HCT116 (cell line): ENCODE results near the gene TSC22D3. TPM values are rescaled to one million over a fixed set of nuclear protein-coding genes. Genes with fewer than 3 reads are reported as not detected.

Experiments used
- ATAC-seq: fragments of 200-7000 bp; cut with Tn5 transposase; 2 replicates; pipeline ENCODE4 v1.9.1; 2020; ENCODE audit warnings: mild to moderate bottlenecking, moderate library complexity
- BruUV-seq: library from RNA; stranded (reverse); fragments of 400-500 nt; replicated peaks from 2 replicates; lab custom pipeline; 2021; lab: Mats Ljungman, UMichigan
- CTCF ChIA-PET: fragments of 300-600 bp; sonication (Branson Sonifier 250); formaldehyde crosslinking; loops from one replicate; lab custom pipeline; 2021; ENCODE audit warnings: antibody characterized with exemption; lab: Charles Lee
- POLR2A ChIA-PET: fragments of 300-600, 350-600 bp; sonication (Branson Sonifier 250); formaldehyde crosslinking; loops from one replicate; lab custom pipeline; 2021; ENCODE audit warnings: antibody characterized with exemption; lab: Charles Lee
- RAD21 ChIA-PET, 2 experiments: fragments of 300-600 bp; sonication (Branson Sonifier 250); formaldehyde crosslinking; loops; one replicate each; lab custom pipeline; 2023; ENCODE audit warnings: low total read pairs in 2 of 2; ENCODE audit not compliant: uncharacterized antibody in 2 of 2, unreplicated experiment in 2 of 2, low non-redundant PET in 1 of 2; lab: Charles Lee
- DNase-seq: peaks from one replicate; pipeline ENCODE4 v3.0.0-alpha.2; 2010; ENCODE audit warnings: low read depth, low spot score
- H2AFZ ChIP-seq: fragments of 200-600 bp; shearing (Covaris generic), sonication (generic); 2 replicates; pipeline ENCODE4 v1.6.1; 2017; ENCODE audit warnings: low read depth, mixed run types, mixed read lengths, antibody characterized with exemption, low read length; ENCODE audit not compliant: poor library complexity, severe bottlenecking
- H3K27ac ChIP-seq: 2 replicates; pipeline ENCODE4 v1.5.1; 2012; ENCODE audit warnings: low read depth, low read length
- H3K27me3 ChIP-seq: fragments of 200-600 bp; sonication (generic); 2 replicates; pipeline ENCODE4 v1.6.1; 2016; ENCODE audit warnings: mixed run types, low read length, mixed read lengths; ENCODE audit not compliant: insufficient read depth
- H3K36me3 ChIP-seq, 2 experiments: fragments of 200-500 bp in 1 of 2; fragments of 200-600 bp in 1 of 2; sonication (Bioruptor generic) in 1 of 2; sonication (generic) in 1 of 2; 2 replicates each; pipeline versions ENCODE4 v1.5.1 to v1.6.1; 2014 to 2016; ENCODE audit warnings: low read length in 2 of 2, inconsistent platforms in 1 of 2, mixed read lengths in 1 of 2, mixed run types in 1 of 2; ENCODE audit not compliant: insufficient read depth in 2 of 2, control insufficient read depth in 1 of 2
- H3K4me1 ChIP-seq, 2 experiments: fragments of 200-600 bp in 1 of 2; sonication (generic) in 1 of 2; 2 replicates each; pipeline versions ENCODE4 v1.5.1 to v1.6.1; 2012 to 2017; ENCODE audit warnings: low read length in 2 of 2, inconsistent platforms in 1 of 2, mild to moderate bottlenecking in 1 of 2, mixed read lengths in 1 of 2, mixed run types in 1 of 2, moderate library complexity in 1 of 2; ENCODE audit not compliant: insufficient read depth in 2 of 2, control insufficient read depth in 1 of 2
- H3K4me2 ChIP-seq: fragments of 200-600 bp; sonication (generic); 2 replicates; pipeline ENCODE4 v1.6.1; 2017; ENCODE audit warnings: mixed run types, low read length, mixed read lengths
- H3K4me3 ChIP-seq, 2 experiments: fragments of 200-600 bp in 1 of 2; sonication (generic) in 1 of 2; replicated peaks in 1 of 2; 2 replicates each; pipeline ENCODE4 v1.5.1; 2011 to 2016; ENCODE audit warnings: low read length in 2 of 2, control low read depth in 1 of 2, low read depth in 1 of 2, mild to moderate bottlenecking in 1 of 2, mixed read lengths in 1 of 2, mixed run types in 1 of 2
- H3K79me2 ChIP-seq: fragments of 200-600 bp; sonication (generic); 2 replicates; pipeline ENCODE4 v1.6.1; 2017; ENCODE audit warnings: mild to moderate bottlenecking, mixed run types, low read length, moderate library complexity, mixed read lengths; ENCODE audit not compliant: insufficient read depth
- H3K9ac ChIP-seq: fragments of 200-600 bp; sonication (generic); 2 replicates; pipeline ENCODE4 v1.6.1; 2016; ENCODE audit warnings: low read length, mixed read lengths
- H3K9me2 ChIP-seq: fragments of 200-600 bp; sonication (generic), shearing (Covaris generic); 2 replicates; pipeline ENCODE4 v1.6.1; 2017; ENCODE audit warnings: mixed run types, mild to moderate bottlenecking, moderate library complexity; ENCODE audit not compliant: insufficient read depth
- H3K9me3 ChIP-seq, 2 experiments: fragments of 200-500 bp in 1 of 2; fragments of 200-600 bp in 1 of 2; sonication (Bioruptor generic) in 1 of 2; sonication (generic) in 1 of 2; 2 replicates each; pipeline ENCODE4 v1.6.1; 2014 to 2017; ENCODE audit warnings: low read length in 2 of 2, mixed read lengths in 2 of 2, inconsistent platforms in 1 of 2, low read depth in 1 of 2, mild to moderate bottlenecking in 1 of 2, mixed run types in 1 of 2, moderate library complexity in 1 of 2; ENCODE audit not compliant: control insufficient read depth in 1 of 2, insufficient read depth in 1 of 2
- H4K20me1 ChIP-seq: fragments of 200-600 bp; sonication (generic), shearing (Covaris generic); 2 replicates; pipeline ENCODE4 v1.6.1; 2017; ENCODE audit warnings: mixed run types, mild to moderate bottlenecking, moderate library complexity; ENCODE audit not compliant: insufficient read depth
- ELF1 ChIP-seq: IDR thresholded peaks from 2 replicates; pipeline ENCODE4 v1.6.1; 2012; ENCODE audit warnings: low read depth, borderline replicate concordance
- FOSL1 ChIP-seq: IDR thresholded peaks from 2 replicates; pipeline ENCODE4 v1.6.1; 2012; ENCODE audit warnings: low read depth
- POLR2AphosphoS5 ChIP-seq: IDR thresholded peaks from 2 replicates; pipeline ENCODE4 v1.6.1; 2011; ENCODE audit warnings: mild to moderate bottlenecking, low read depth, low read length, moderate library complexity
- YY1 ChIP-seq: IDR thresholded peaks from 2 replicates; pipeline ENCODE4 v1.6.1; 2011; ENCODE audit warnings: low read length, low read depth, moderate library complexity, mild to moderate bottlenecking; ENCODE audit not compliant: insufficient replicate concordance; ENCODE audit errors: extremely low read depth
- ZBTB33 ChIP-seq: IDR thresholded peaks from 2 replicates; pipeline ENCODE4 v1.6.1; 2011; ENCODE audit warnings: mild to moderate bottlenecking, low read length, moderate library complexity; ENCODE audit not compliant: insufficient replicate concordance; ENCODE audit errors: extremely low read depth
- ZNF274 ChIP-seq: fragments of 200-500 bp; sonication (Bioruptor generic); IDR thresholded peaks from 2 replicates; pipeline ENCODE4 v1.6.1; 2014; ENCODE audit warnings: mild to moderate bottlenecking, low read depth, low read length, inconsistent platforms
- intact Hi-C: fragments of 100-400 bp; cut with micrococcal nuclease; formaldehyde crosslinking; loops from 2 replicates; pipeline ENCODE4 v1.10.0; 2022
- total RNA-seq: library from RNA; stranded (reverse); gene quantifications from one replicate; pipeline ENCODE4 v1.2.1, GENCODE V29; 2021; ENCODE audit not compliant: unreplicated experiment
- TF ChIP-seq, protein P1 (sequence below), 3 experiments: fragments of 200-600 bp in 1 of 3; sonication (generic) in 1 of 3; IDR thresholded peaks in 2 of 3; conservative IDR thresholded peaks in 1 of 3; 2 replicates each; pipeline ENCODE4 v1.5.1; 2012 to 2017; ENCODE audit warnings: low read depth in 2 of 3, low read length in 2 of 3, antibody characterized with exemption in 1 of 3, borderline replicate concordance in 1 of 3, control low read depth in 1 of 3, mild to moderate bottlenecking in 1 of 3, mixed read lengths in 1 of 3, mixed run types in 1 of 3, moderate library complexity in 1 of 3; ENCODE audit not compliant: insufficient read depth in 1 of 3

TSC22D3 gene
- total RNA-seq, 1 experiment from 2014 or later, result 24.6 TPM

- peak overlapping the region; percentile 82 for H3K4me2 ChIP-seq
- H3K27ac ChIP-seq, result peak overlapping the region; percentile 62; the same call in 1 of the 2 replicates
- BruUV-seq, result TSS peak; percentile 51
- peak overlapping the region; percentile 65 to 66 for H3K4me3 ChIP-seq
- H3K4me1 ChIP-seq, result peaks cover 14 to 16% of the 10 kb centered on the region in 2 experiments
- POLR2A ChIA-PET, result interaction anchor here (0.8 to 2.5 kb wide), 5 partner anchors 10 to 59 kb away, joined by 3 to 9 read pairs (median 6); partner anchors contain the start of gene TSC22D3
- H3K9me3 ChIP-seq, result no peaks in the 10 kb centered on the region
- no peak overlapping the region for H2AFZ ChIP-seq
- H4K20me1 ChIP-seq, result no peaks in the 10 kb centered on the region
- H3K9me2 ChIP-seq, result no peaks in the 10 kb centered on the region
- TF ChIP-seq ELF1 (no peak), ZNF274 (no peak), FOSL1 (no peak), POLR2AphosphoS5 (no peak), ZBTB33 (no peak), YY1 (no peak)
- TF ChIP-seq, protein P1, sequence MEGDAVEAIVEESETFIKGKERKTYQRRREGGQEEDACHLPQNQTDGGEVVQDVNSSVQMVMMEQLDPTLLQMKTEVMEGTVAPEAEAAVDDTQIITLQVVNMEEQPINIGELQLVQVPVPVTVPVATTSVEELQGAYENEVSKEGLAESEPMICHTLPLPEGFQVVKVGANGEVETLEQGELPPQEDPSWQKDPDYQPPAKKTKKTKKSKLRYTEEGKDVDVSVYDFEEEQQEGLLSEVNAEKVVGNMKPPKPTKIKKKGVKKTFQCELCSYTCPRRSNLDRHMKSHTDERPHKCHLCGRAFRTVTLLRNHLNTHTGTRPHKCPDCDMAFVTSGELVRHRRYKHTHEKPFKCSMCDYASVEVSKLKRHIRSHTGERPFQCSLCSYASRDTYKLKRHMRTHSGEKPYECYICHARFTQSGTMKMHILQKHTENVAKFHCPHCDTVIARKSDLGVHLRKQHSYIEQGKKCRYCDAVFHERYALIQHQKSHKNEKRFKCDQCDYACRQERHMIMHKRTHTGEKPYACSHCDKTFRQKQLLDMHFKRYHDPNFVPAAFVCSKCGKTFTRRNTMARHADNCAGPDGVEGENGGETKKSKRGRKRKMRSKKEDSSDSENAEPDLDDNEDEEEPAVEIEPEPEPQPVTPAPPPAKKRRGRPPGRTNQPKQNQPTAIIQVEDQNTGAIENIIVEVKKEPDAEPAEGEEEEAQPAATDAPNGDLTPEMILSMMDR (IDR thresholded peaks at IDR 0.05 in 2 of 3, conservative IDR thresholded peaks at IDR 0.05 in 1 of 3; ENCODE audit: borderline replicate concordance in 1 of 3, insufficient read depth in 1 of 3, low read depth in 2 of 3, low read length in 2 of 3), result no peak
- RAD21 ChIA-PET, result interaction anchor here in 1 of 2 experiments (0.7 to 1.5 kb wide), 2 partner anchors 61 to 1009 kb away, joined by 3 to 4 read pairs; partner anchors contain the start of gene NCBP2L
- intact Hi-C loops, result loop anchor here (10.0 kb wide), 1 partner anchor 59 kb away; the partner anchor contains the start of genes NCBP2L and TSC22D3
- H3K9ac ChIP-seq, result peak overlapping the region; percentile 64
- CTCF ChIA-PET, result interaction anchor here (0.9 to 1.2 kb wide), 3 partner anchors 16 to 61 kb away, joined by 3 to 4 read pairs (median 3); no protein-coding TSS in a partner anchor
- H3K36me3 ChIP-seq, result no peaks in the 10 kb centered on the region
- DNase-seq (no peak), ATAC-seq (peak; percentile 61)
- no peaks in the 10 kb centered on the region for H3K79me2 ChIP-seq
- H3K27me3 ChIP-seq, result no peaks in the 10 kb centered on the region
These were observed 59.4 kb downstream of the TSC22D3 start for GRCh38 chrX:107716118-107716684.
